HG02840 (cell line): Measurements from ENCODE around the gene MICU1.
"Not testable (repeated sequence)": the region's sequence is repeated elsewhere in the genome, so short reads cannot be mapped to it uniquely, and the experiment has no call there.

Source experiments
- ATAC-seq: cut with Tn5 transposase; IDR thresholded peaks from one replicate; pipeline ENCODE4 v1.9.1; 2021; ENCODE audit warnings: mild to moderate bottlenecking, moderate library complexity, moderate number of reproducible peaks; ENCODE audit not compliant: unreplicated experiment, low FRiP score

MICU1 gene

GRCh38 chr10:72567889-72568640 lies 57.8 kb downstream of the MICU1 start:
- ATAC-seq: no peak

DNA sequence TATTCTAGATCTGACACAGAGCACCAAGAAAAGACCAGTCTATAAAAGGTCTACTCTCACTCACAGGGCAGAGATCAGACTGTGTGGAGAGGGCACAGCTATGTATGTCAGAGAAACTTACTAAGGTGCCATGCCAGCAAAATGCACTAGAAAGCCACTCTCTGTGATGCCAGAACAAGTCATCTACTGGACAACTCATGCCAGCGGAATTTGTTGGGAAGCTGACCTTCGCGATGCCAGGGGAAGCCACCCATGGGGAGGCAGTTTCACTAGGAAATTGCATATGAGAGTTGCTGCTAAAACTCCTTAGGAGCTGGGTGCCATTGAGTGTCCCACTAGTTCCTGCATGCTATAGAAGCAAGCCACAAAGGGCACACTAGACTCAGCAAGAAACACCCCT lies 58.5 kb downstream of the MICU1 start:
- no peak for ATAC-seq

DNA sequence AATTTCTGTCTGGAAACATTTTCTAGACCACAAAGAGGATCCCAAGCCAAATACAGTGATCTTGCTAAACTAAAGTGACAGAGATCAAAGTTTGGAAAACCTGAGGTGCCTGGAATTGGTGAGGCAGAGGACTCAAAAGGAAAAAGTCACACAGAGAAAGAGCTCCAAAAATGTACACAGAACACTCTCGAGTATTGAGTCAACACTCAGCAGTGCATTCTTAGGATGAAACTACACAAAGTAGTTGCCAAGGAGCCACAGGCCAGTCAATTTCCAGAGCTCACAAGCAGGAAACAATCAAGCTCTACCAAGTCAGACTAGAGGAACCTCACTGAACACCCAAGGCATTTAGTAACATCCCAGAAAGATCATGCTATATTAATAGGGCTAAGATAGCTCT lies 61.3 kb downstream of the MICU1 start:
- no peak for ATAC-seq

- peak; percentile 72 for ATAC-seq
Observed at GRCh38 chr10:72563327-72563932, 62.4 kb downstream of the MICU1 start.

DNA sequence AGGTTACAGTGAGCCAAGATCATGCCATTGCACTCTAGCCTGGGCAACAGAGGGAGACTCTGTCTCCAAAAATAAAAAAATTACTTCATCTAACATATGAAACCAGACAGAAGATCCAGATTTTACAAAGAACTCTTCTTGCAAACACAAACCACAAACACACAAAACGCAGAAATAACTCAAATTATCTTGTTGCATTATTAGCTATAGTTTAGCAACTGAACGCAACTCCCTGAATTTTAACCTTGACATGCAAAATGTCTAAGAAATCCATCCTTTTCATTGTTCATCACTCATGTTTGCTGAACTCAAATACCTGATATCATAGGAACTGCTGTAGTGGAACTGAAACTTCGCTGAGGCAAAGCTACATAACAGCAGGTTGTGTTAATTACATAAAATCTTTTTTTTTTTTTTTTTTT lies 64.1 kb downstream of the MICU1 start:
- no peak for ATAC-seq

GRCh38 chr10:72557362-72557761 lies 68.5 kb downstream of the MICU1 start:
- no peak for ATAC-seq

- no peak for ATAC-seq
Observed at GRCh38 chr10:72552857-72553256, 73.0 kb downstream of the MICU1 start.

GRCh38 chr10:72550239-72550638 lies 75.6 kb downstream of the MICU1 start:
- no peak for ATAC-seq

DNA sequence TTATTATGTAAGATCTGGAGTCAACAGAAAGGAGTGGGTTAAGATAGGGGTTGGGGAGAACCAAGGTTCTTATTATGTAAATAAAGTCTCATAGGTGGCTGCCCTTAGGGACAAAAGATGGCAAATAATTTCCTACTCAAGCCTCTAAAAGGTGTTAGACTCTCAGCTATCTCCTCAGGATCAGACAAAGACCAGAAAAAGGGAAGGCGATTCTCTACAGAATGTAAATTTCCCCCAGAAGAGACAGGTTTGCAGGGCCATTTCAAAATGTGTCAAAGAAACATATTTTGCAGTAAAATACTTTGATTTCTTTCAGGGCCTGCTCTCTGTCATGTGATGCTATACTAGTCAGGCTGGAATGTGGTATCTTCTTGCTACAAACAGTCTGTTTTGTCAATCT lies 80.3 kb downstream of the MICU1 start:
- no peak for ATAC-seq

GRCh38 chr10:72543855-72544254 lies 82.0 kb downstream of the MICU1 start:
- ATAC-seq: not testable (repeated sequence)

DNA sequence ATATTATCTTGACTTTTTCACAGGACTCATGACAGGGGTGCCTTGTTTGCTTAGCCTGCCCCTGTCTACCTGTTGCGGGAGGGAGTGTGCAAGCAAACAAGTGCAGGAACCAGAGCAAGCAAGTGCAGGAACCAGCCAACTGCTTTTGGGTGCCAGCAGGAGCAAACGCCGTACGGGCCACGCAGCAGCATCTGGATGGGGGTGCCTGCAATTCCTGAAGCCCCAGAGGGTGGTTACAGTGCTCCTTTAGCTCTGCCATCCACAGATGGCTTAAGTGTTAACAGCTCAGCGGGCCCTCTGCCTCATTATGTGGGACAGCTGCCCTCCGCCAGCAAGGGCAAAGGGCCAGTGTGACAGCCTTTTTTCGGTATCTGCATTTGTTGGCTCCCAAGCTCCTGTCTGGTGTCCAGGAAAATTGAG lies 83.5 kb downstream of the MICU1 start:
- ATAC-seq: no peak

DNA sequence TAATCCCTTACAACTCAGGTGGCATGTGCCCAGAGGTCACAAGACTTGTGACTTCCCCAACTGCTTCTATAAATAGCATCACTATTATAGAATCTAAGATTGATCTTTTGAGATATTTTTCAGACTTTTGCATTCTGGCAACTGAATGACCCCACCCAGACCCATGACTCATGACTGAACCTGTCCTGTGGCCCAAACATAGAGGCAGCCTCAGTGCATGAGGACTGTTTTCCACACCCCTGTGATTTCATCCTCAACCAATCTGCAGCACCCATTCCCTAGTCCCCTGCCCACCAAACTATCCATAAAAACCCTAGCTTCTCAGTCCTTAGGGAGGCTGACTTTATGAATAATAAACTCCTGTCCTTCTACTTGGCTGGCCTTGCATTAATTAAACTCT lies 84.5 kb downstream of the MICU1 start:
- ATAC-seq: no peak

DNA sequence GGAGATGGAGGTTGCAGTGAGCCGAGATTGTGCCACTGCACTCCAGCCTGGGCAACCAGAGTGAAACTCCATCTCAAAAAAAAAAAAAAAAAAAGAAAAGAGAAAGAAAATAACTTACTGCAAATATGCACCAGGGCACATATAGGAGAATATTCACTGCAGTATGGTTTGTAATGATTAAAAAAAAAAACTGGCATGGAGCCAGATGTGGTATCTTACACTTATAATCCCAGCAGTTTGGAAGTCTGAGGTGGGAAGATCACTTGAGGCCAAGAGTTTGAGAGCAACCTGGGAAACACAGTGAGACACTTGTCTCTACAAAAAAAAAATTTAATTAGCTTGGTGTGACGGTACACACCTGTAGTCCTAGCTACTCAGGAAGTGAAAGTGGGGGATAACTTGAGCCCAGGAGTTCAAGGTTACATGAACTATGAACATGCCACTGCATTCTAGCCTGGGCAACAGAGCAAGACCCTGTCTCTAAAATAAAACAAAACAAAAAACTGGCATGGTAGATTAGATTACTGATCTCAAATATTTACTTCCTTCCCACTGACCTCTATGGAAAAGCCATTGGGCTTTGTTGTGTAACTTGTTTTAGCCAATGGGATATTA lies 85.6 kb downstream of the MICU1 start:
- ATAC-seq: no peak

DNA sequence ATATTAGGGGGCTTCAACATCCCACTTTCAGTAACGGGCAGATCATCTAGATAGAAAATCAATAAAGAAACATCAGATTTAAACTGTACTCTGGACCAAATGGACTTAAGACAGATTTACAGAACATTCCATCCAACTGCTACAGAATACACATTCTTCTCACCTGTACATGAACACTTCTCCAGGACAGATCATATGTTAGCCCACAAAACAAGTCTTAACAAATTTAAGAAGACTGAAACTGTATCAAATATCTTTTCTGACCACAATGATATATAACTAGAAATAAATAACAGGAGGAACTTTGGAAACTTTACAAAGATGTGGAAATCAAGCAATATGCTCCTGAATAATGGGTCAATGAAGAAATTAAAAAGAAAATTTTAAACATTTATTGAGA lies 86.7 kb downstream of the MICU1 start:
- ATAC-seq: no peak

DNA sequence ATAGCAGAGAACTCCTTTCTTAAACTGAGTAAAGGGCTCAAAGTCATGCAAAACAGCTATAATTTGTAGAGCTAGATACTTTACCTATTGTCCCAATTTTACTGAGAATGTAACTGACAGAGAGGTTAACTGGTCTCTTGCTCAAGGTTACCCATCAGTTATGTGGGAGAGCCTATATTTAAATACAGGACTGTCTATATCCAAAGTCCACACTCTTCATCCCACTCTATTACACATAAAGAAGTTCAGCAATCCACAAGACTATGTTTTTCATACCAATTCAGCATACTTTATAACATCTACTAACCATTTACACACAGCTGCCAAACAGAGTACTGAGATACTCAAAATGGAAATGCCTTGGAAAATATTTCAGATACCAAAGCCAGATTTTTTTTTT lies 100.2 kb downstream of the MICU1 start:
- ATAC-seq: no peak

GRCh38 chr10:72525277-72525676 lies 100.6 kb downstream of the MICU1 start:
- no peak for ATAC-seq

DNA sequence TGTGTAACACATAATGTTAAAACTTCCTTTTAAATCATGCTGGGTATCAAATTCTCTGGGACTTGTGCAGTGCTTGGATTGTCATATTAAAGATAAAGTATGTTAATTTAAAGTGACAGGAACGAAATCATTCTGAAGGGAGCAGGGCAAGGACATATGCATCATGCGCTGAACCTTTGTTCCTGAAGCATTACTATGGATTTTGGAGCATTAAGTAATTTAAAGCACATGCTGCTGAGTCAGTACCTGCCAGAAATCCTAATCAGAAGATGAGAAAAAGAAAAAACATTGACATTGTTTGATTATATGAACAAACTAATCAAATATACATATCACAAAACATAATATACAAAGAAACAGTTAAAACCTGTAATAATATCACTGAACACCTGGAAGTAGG lies 101.4 kb downstream of the MICU1 start:
- no peak for ATAC-seq

- ATAC-seq: no peak
Observed at GRCh38 chr10:72523932-72524396, 101.9 kb downstream of the MICU1 start.

GRCh38 chr10:72523062-72523461 lies 102.8 kb downstream of the MICU1 start:
- ATAC-seq: no peak

DNA sequence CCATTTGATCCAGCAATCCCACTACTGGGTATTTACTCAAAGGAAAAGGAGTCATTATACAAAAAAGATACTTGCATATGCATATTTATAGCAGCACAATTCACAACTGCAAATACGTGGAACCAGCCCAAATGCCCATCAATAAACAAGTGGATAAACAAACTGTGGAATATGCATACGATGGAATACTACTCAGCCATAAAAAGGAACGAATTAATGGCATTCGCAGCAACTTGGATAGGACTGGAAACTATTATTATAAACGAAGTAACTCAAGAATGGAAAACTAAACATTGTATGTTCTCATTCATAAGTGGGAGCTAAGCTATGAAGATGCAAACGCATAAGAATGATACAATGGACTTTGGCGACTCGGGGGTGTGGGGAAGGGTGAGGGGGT lies 108.6 kb downstream of the MICU1 start:
- ATAC-seq: no peak

DNA sequence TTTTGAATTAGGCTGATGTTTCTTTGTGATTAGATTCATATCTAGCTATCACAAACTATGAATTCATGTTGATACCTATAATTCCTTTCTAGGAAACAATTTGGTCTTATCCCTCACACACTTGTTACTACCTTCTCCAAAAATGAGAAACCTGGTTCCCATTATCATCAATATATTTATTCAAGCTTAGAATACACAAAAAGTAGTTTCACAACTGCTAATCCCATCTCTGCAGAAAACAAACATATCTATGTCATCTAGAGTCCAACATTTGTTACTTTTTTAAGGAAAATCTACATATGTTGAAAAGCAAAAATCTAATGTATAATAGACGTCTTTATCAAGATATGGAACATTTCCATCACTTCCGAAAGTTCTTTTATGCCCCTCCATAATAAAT lies 110.4 kb downstream of the MICU1 start:
- ATAC-seq: no peak

GRCh38 chr10:72513910-72514309 lies 112.0 kb downstream of the MICU1 start:
- no peak for ATAC-seq
